Fibroblast of upper back skin (primary cell): Measurements from ENCODE around the gene IDH3A.
"Not testable (repeated sequence)": the region's sequence is repeated elsewhere in the genome, so short reads cannot be mapped to it uniquely, and the experiment has no call there.

Experiments
- DNase-seq: peaks from one replicate; pipeline ENCODE4 v3.0.0-alpha.2; 2013

Gene IDH3A

GRCh38 chr15:78129751-78130287, 19.3 kb upstream of the IDH3A start:
- no peak for DNase-seq

GRCh38 chr15:78130466-78131294, 18.5 kb upstream of the IDH3A start:
- DNase-seq: no peak

GRCh38 chr15:78131295-78132061, 17.7 kb upstream of the IDH3A start, which contains the start of gene CIB2:
CIB2 (minus strand) TSS chr15:78131445; CDS start chr15:78131215, 230 bp downstream.
- DNase-seq: peak; percentile 69

GRCh38 chr15:78133801-78134200, 15.4 kb upstream of the IDH3A start:
- no peak for DNase-seq

DNA sequence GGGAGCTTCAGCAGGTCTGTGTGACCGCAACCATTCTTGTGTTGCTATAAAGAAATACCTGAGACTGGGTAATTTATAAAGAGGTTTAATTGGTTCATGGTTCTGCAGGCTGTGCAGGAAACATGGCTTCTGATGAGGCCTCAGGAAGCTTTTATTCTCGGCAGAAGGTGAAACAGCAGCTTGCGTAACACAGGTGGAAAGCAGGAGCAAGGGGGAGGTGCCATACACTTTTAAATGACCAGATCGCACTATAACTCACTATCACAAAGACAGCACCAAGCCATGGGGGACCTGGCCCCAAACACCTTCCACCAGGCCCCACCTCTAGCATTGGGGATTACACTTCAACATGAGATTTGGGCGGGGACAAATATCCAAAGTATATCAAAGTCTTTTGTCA, 9.6 kb upstream of the IDH3A start:
- no peak for DNase-seq

DNA sequence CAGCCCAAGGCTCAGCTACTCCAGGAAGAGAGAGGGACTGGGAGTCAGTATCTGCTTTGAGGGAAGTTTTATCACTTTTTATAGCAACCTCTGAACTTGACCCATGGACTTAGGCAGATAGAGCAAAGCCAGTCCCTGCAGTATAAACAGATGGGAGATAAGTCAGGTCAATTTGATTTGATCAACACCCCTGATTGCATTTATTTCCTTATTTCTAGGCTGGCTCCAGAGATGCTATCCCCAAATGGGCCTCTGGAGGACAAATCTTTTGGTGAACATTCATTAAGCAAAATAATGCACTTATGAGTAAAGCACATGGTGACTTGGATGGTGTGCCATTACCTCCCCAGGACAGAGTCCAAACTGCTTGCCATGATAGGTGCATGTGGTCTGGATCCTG, 8.9 kb upstream of the IDH3A start:
- DNase-seq: no peak

DNA sequence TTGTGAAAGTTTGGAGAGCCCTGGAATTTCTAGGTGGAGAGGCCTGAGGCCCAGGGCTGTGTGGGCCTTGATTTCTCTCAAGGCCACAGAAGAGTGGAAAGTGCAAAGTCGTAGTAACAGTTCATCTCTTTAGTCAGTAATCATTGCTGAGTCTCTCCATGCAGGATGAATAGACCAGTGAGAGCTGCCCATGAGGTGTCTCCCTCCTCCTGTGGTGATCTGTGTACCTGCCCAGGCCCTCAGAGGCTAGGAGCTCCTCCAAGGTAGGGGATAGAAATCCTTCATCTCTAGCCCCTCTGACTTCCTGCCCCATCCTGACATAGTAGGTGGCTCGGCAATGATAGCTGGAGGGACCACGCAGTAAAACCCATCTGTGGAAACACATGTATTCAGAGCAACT, 6.8 kb upstream of the IDH3A start:
- no peak for DNase-seq

- no peak for DNase-seq
Measured at GRCh38 chr15:78146425-78147154, 2.6 kb upstream of the IDH3A start.

GRCh38 chr15:78147566-78147965, 1.6 kb upstream of the IDH3A start:
- no peak for DNase-seq

- no peak for DNase-seq
Measured at GRCh38 chr15:78148392-78149067, 632 bp upstream of the IDH3A start.

- peak; percentile 14 for DNase-seq
Measured at GRCh38 chr15:78149805-78150751, 916 bp downstream of the IDH3A start.

- not testable (repeated sequence) for DNase-seq
Measured at GRCh38 chr15:78151075-78151474, 1.9 kb downstream of the IDH3A start.

GRCh38 chr15:78154955-78155354, 5.8 kb downstream of the IDH3A start:
- no peak for DNase-seq

GRCh38 chr15:78155355-78155939, 6.3 kb downstream of the IDH3A start:
- no peak for DNase-seq

GRCh38 chr15:78156653-78157052, 7.5 kb downstream of the IDH3A start:
- no peak for DNase-seq

- DNase-seq: no peak
Measured at GRCh38 chr15:78157203-78157602, 8.0 kb downstream of the IDH3A start.

DNA sequence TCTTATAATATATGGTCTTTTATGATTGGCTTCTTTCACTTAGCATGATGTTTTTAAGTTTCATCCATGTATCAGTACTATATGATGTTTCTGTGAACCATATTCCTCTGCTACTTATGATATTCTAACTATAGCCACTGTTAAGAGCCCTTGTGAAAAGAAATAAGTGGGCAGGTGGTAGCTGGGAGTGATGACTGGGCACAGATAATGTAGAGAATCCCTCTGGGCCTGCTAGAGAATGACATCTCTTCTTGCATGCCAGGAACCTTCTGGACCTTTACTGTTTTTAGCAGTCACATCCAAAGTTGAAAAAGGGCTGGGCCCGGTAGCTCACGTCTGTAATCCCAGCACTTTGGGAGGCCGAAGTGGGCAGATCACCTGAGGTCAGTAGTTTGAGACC, 10.2 kb downstream of the IDH3A start:
- no peak for DNase-seq

GRCh38 chr15:78162038-78162437, 12.9 kb downstream of the IDH3A start:
- DNase-seq: no peak

- DNase-seq: no peak
Measured at GRCh38 chr15:78164010-78164409, 14.8 kb downstream of the IDH3A start.

DNA sequence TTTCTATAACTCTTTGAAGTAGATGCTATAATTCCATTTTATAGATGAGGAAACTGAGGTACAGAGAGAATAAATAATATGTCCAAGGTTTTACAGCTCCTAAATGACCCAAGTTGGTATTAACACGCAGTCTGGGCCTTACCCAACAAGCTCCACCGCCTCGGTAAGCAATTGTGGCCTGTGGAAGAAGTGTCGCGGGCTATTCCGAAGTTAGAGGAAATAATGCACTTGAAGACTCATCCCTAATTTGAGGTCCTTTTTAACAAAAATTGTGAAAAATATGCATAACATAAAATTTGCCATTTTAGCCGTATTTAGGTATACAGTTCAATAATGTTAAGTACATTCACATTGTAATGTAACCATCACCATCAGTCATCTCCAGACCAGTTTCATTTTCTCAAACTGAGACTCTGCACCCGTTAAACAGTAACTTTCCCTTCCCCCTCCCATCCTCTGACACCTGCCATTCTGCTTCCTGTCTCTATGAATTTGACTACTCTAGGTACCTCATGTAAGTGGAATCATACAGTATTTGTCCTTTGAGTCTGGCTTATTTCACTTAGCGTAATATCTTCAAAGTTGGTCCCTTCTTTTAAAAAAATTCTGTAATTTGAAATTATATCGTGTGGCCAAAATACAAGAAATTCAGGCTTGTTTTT, 18.2 kb downstream of the IDH3A start:
- no peak for DNase-seq
